Astrocyte (in vitro differentiated cells and primary cell): ENCODE measurements around the gene FAM193B.

Source experiments
- EZH2 ChIP-seq: IDR thresholded peaks from 2 replicates; pipeline ENCODE4 v1.6.1; 2012; ENCODE audit warnings: mild to moderate bottlenecking, low read length, inconsistent platforms; ENCODE audit not compliant: insufficient read depth
- TF ChIP-seq, protein P1 (sequence below): IDR thresholded peaks from 2 replicates; pipeline ENCODE4 v1.5.1; 2011; ENCODE audit warnings: low read depth, mild to moderate bottlenecking, inconsistent platforms, low read length, moderate library complexity; ENCODE audit not compliant: insufficient read depth

DNA sequence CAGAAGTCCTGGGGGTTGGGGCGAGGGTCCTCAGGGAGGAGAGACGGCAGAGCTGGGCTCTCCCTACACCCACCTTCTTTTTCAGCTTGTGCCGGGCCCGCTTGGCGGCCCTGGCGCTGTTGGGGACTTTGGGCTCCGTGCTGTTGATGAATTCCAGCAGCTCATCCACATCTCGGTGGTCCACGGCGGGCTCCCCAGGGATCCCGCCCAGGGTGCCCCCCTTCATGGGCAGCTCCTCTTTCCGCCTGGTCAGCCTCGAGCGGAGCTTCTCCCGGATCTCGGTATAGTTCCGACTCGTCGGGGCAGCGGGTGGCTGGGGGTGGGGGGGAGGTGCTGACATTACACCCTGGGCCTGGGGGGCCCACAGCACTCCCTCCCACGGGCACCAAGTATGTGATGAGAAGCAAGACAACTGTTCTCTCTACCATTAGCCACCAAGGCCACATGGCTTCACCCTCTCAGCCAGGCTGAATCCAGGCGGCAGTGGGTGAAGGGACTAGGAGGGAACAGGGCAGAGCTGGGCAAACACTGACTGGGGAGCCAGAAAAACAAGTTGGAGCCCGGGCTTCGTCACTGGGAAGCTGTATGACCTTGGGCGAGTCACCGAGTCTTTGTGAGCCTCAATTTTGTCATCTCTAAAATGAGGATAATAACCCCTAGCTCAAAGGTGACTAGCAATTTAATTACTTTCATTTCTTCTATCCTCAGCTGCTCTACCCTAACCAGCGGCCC, 23.0 kb downstream of the FAM193B start:
- TF ChIP-seq, protein P1, sequence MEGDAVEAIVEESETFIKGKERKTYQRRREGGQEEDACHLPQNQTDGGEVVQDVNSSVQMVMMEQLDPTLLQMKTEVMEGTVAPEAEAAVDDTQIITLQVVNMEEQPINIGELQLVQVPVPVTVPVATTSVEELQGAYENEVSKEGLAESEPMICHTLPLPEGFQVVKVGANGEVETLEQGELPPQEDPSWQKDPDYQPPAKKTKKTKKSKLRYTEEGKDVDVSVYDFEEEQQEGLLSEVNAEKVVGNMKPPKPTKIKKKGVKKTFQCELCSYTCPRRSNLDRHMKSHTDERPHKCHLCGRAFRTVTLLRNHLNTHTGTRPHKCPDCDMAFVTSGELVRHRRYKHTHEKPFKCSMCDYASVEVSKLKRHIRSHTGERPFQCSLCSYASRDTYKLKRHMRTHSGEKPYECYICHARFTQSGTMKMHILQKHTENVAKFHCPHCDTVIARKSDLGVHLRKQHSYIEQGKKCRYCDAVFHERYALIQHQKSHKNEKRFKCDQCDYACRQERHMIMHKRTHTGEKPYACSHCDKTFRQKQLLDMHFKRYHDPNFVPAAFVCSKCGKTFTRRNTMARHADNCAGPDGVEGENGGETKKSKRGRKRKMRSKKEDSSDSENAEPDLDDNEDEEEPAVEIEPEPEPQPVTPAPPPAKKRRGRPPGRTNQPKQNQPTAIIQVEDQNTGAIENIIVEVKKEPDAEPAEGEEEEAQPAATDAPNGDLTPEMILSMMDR = no peak
- no peak for TF ChIP-seq EZH2
